ENCODE results near the gene ATXN7L2.

- TF ChIP-seq GATA2 (IDR thresholded peaks at IDR 0.05; ENCODE audit: low read depth, low read length) (no peak), GATA3 (IDR thresholded peaks at IDR 0.05; ENCODE audit: low read depth, low read length) (no peak)
Measured at GRCh38 chr1:109454497-109455133, 29.1 kb upstream of the ATXN7L2 start.

All from SH-SY5Y (cell line).